Fibroblast of lung (primary cell): ENCODE measurements around the gene MYL4.

ENCODE experiments used
- CTCF ChIP-seq, 2 donors: IDR thresholded peaks in 1 of 2; conservative IDR thresholded peaks in 1 of 2; 1 replicate in 1 of 2; 2 replicates in 1 of 2; pipeline ENCODE4 v1.5.1; 2011 to 2012; ENCODE audit warnings: low read length in 2 of 2, control low read depth in 1 of 2, inconsistent platforms in 1 of 2, low read depth in 1 of 2, mild to moderate bottlenecking in 1 of 2
- EZH2 ChIP-seq: IDR thresholded peaks from 2 replicates; pipeline ENCODE4 v1.5.1; 2012; ENCODE audit warnings: low read length, control low read depth, mild to moderate bottlenecking; ENCODE audit errors: missing control alignments

- no peak for TF ChIP-seq CTCF (conservative IDR thresholded peaks at IDR 0.05 in 1 of 2, IDR thresholded peaks at IDR 0.05 in 1 of 2; ENCODE audit: low read depth in 1 of 2, low read length in 2 of 2)
- TF ChIP-seq EZH2, result no peak
These were observed 63.3 kb downstream of the MYL4 start for GRCh38 chr17:47272491-47272890.
